HG02970 (cell line): Measurements from ENCODE around the gene CAMK1D.

Experiments used
- ATAC-seq: cut with Tn5 transposase; IDR thresholded peaks from one replicate; pipeline ENCODE4 v1.9.1; 2021; ENCODE audit warnings: mild to moderate bottlenecking, moderate library complexity, moderate number of reproducible peaks; ENCODE audit not compliant: unreplicated experiment, low FRiP score

Gene CAMK1D

DNA sequence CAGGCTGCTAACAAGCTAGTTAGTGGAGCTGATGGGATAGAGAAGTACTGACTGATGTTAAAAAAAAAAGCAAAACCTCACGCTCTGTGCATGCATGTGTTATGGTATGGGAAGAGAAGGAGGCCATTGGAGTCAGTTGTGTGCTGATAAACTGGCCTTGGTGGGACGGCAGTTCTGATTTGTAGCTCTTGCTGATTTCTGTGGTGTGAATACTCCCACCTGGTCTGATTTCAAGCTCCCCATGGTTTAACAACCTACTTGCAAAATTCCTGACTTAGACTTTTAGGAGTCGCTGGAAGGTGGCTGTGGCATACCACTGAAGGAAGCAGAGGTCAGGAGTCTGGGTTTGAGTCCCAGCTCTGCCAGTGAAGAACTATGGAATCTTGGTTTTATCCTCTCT lies 15.2 kb downstream of the CAMK1D start:
- ATAC-seq: no peak

DNA sequence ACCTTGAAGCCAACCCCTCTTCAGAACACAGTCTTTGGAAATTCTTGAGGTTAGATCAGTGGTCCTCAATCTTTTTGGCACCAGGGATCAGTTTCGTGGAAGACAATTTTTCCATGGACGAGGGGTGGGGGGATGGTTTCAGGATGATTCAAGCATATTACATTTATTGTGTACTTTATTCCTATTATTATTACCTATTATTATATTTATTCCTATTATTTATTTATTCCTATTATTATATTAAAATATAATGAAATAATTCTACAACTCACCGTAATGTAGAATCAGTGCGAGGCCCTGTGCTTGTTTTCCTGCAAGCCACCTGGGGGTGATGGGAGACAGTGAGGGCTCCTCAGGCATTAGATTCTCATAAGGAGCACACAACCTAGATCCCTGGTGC lies 17.9 kb downstream of the CAMK1D start:
- no peak for ATAC-seq

DNA sequence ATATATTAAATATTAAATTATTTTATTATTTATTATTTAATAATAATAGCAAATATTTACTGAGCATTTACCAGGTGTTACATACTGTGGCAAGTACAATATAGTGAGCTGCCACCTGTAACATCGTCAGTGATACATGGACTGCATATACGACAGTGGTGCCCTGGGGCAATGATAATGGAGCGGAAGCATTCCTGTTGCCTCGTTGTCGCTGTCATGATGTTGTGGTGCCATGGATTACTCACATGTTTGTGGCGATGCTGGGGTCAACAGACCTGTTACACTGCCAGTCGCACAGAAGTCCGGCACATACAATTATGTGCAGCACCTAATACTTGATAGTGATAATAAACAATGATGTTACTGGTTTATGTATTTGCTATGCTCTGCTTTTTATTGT lies 20.6 kb downstream of the CAMK1D start:
- ATAC-seq: no peak

DNA sequence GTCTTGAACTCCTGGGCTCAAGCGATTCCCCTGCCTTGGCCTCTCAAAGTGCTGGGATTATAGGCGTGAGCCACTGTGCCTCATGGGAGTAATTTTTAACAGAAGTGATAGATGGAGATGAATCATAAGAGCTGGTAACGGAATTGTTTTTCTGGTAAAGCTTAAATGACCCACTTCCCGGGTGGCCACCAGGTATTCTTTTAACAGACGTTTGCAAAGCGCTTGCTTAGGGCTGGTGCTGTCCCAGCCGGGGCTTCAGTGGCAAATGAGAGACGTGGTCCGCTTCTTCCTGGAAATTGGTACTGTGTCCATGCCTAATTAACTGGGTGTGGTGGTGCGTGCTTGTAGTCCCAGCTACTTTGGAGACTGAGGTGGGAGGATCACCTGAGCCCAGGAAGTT lies 23.5 kb downstream of the CAMK1D start:
- no peak for ATAC-seq

DNA sequence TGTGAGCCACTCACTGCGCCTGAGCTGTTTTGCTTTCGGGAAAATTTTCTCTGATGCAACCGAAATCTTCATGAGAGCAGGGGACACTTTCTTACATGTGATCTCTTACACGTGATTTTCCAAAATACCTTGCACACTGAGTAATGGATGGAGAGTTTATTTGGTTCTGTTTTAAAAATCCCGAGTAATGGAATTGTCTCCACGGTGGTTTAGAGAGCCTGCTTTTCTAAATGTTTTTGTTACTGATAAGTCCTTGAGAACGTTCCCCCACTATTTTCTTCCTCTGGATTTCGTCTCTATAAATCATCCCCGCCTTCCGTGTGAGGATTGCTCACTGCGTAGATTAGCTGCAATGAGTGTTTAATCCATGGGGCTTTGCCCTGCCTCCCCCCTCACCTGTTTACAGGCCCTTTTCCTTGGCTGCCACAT lies 25.7 kb downstream of the CAMK1D start:
- ATAC-seq: no peak

DNA sequence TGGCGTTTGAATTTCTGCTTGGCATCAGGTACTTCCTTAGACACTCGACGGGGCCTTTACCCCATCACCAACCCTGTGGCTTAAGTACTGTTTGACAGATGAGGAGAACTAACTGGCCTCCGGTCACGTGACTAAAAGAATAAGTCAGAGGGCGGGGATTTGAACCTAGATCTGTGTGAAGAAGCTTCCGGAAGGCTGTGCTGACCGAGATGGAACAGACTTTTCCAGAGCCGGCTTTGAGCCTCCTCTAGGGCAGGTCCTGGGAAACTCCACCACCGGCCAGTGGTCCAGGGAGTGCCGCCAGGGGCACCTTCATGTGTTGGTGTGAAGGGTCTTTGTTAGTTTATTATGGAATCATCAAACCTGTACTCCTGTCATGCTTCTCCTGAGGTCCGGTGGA lies 26.9 kb downstream of the CAMK1D start:
- ATAC-seq: no peak

DNA sequence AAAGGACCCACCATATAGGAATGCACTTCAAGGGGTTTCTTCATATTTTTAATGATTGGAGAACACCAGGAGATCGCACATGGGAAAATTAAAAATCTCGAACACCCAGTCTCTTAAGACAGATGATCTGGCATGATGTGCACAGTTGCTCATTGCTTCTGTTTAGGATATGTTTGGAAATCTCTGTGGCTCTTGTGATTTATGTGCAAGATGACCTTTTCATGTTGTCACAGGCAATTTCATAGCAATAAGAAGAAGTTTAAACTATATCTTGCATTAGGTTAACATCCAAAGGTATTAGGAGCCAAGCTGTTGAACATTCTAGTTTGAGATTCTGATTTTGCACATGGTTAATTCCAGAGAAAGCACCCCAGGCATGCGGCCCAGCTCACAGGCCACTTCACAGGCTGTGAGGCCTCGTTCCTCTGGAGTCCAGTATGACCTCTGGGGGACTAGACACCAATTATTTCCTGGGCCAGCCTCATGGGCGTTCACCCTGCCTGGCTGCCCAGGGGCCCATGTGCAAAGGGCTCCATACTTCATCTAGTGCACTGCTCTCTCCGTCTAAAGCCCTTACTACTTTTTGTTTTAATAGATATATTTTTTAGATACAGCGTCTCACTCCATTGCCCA lies 28.4 kb downstream of the CAMK1D start:
- no peak for ATAC-seq

DNA sequence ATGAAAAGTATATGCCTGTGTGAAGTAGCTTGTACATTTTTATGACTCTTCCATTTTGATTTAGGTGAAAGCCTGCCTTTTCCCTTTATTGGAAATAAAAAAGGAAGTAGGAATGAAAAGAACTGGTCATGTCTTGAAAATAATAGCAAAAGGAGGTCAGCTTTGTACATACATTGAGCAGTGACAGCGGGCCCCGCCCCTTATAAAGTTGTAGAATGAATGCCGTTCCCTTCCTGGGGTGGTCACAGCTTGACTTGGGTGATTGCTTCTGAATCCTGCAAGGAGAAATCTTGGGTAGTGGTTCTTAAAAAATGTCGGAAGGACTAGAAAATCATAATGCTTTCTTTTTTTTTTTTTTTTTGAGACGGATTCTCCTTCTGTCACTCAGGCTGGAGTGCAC lies 31.7 kb downstream of the CAMK1D start:
- no peak for ATAC-seq

DNA sequence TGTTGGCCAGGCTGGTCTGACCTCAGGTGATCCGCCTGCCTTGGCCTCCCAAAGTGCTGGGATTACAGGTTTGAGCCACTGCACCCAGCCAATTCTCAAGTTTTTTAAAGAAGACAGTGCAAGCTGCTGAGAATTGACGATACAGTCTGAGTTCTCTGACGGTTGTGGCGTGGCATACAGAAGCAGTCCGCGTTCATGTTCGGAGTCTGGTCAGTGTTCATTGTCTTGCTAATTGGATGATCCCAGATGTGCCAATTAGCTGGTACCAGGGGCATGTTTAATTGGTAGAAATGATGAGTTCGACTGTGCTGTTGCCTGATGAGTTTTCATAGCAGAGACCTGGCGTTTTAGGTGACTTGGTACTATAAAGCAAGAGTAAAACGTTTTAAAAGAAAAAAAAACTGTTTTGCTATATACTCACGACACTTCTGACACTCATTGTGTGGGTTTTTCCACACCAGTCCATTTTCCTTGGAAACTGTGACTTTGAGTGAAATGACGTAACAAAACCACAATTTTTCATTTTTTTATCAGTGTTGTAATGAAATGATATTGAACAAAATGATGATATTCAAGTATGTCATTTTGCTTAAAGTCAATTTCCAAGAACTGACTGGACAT lies 32.3 kb downstream of the CAMK1D start:
- no peak for ATAC-seq

DNA sequence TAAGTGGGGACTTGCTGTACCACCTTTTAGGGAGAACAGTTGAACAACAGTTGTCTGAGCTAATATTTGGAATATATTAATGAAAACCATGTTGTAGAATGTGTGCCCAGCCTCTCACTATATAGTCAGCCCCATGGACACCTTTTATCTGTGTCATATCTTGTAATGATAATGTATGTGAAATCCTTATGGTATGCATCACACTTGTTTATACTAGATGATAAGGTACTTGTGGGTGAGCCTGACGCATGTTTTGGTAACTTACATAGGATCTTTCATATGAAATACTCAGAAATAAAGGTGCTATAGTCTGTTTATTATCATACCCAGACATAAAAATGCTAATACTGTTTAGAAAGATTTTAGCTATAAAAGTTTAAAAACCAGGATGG lies 32.8 kb downstream of the CAMK1D start:
- no peak for ATAC-seq

DNA sequence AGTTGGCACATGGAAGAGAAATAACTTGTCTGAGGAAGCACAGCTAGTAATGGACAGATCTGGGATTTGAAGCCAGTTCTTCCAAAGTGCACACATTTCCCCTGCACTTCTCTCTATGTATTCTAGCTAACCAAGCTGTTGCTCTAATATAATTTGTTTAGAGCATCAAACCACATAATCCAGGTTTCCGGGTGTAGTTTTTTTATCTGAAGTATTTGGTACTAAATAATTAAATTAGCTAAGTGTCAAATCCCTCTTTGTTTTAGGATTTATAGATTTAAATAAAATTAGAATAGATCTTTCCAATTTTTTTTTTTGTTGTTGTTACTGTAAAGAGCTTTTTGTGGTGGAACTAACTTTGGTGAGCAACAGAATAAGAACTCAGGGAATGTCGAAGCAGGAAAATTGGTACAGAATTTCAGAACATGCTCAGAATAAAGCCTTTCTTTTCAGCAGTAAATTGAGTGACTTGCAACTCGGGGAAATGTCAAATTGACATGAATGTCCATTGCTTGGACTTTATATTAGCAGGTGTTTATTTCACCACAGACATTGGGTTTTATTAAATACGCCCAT lies 33.7 kb downstream of the CAMK1D start:
- ATAC-seq: no peak

DNA sequence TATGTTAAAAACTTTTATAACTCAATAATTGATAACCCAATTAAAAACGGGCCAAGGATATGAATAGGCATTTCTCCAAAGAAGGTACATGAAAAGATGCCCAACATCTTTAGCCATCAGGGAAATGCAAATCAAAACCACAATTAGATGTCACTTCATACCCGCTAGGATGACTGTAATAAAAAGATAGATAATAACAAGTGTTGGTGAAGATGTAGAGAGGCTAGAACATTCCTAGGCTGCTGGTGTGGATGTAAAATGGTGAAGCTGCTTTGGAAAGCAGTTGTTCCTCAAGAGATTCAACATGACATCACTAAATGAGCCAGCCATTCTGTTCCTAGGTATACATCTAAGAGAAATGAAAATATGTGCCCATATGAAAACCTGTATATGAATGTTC lies 35.6 kb downstream of the CAMK1D start:
- no peak for ATAC-seq

DNA sequence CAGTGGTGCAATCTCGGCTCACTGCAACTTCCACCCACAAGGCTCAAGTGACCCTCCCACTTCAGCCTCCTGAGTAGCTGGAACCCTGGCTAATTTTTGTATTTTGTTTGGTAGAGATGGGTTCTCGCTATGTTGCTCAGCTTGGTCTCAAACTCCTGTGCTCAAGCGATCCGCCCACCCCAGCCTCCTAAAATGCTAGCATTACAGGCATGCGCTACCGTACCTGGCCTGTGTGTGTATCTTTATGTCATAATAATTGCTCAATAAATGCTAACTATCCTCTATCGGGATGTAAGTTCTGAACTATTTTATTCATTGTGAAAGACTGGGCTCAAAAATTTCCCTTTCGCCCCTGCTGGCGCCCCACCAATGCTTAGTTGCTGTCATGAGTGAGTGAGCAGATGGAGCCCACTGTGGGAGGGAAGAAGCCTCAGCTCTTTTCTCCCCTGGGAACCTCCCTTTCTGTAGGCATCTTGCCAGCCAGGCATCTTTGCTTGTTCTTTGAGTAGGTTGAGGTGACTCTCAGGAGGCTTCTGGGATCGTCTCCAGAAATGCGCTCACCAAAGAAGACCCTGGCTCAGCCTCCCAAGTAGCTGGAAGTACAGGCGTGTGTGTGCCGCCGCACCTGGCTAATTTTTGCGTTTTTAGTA lies 38.3 kb downstream of the CAMK1D start:
- ATAC-seq: no peak

DNA sequence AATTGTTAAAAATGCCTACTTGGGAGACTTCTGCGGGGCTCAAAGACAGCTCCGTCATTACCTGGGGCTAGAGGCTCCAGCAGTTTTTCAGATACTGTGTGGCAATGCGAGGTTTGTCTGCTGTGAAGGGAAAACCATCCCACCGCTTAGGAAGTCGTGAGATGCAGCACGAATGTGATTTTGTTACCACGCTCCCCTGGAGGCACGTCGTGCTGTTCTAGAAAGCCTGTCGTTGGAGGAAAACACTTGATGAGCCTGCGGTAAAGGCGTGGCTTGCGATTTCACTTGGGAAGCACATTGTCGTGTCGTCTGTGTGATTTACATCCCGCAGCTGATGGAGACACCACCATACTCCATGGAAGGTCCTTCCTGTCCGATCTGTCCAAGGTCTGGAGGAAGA lies 39.3 kb downstream of the CAMK1D start:
- no peak for ATAC-seq

DNA sequence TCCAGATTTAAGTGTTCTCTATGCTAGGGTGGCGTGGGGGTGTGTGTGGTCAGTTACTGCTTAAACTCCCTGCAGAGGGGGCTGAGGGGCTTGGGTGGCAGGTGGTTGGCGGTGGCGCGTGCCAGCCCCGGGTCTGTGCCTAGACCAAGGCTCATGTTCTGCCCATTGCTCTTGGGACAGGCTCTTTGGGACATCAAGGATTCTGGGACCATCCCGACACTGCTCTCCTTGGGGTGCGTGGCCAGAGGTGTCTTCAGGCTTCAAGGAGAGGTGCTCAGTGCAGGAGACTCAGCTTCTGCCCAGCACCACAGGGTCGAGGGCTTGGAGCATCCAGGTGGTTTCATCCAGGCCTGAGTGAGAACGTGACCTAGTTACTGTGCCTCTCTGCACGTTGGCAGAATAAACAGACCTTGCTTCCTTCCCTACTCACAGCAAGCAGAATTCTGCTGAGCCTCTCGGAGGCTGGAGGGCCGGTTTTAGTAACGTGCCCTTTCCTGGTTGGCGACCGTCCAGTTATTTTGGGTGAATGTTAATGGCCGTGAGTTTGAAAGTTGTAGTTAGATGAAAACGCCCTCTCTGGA lies 39.9 kb downstream of the CAMK1D start:
- ATAC-seq: no peak

DNA sequence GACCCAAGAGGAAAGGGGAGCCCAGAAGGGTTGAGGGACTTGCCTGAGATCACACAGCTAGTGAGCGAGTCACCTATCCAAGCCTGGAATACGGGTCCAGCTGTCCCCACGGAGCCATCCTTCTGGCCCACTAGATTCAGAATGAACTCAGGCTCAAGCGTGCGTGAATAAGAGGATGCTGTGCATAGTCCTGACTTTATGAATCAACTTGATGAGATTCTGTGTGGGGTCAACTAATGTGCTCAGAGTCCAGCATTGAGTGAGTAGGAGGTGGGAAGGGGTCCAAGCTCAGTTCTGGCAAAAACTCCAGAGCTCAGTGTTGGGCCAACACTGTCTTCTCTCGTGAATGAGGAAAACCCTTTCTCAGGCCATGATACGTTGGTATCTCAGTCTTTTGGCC lies 41.4 kb downstream of the CAMK1D start:
- no peak for ATAC-seq

DNA sequence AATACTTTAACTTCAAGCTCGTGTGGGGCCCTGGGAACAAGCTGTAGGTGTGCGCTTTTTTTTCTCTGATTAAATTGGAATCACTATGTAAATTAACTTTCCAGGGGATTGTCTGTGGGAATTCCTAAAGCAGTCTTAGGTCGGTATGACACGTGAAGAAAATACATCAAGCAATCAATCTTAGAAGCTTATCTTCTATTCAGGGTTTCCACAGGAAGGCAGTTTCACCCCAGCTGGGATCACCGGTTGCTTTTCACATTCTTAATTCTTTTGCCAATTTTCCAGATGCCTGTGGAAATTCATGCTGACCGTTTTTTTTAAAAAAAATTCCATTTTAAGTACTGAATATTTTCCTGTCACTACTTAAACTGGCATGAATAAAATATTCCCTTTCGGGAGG lies 41.9 kb downstream of the CAMK1D start:
- ATAC-seq: no peak

DNA sequence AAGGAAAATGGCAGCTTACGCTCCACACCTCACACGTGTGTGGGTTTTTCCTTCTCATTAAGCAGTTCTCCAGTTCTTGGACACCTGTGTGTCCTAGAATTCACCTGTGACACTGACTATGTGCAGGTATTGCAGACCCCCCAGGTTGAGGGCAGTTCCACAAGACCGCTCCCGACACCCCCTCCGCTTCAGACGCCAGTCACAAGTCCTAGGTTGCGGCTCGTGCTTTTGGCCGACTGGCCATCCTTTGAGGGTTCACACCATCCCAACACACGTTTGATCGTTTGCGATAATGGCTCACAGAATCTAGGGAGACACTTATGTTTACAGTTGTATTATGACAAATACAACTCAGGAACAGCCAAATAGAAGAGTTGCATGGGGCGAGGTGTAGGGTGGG lies 44.5 kb downstream of the CAMK1D start:
- ATAC-seq: no peak

DNA sequence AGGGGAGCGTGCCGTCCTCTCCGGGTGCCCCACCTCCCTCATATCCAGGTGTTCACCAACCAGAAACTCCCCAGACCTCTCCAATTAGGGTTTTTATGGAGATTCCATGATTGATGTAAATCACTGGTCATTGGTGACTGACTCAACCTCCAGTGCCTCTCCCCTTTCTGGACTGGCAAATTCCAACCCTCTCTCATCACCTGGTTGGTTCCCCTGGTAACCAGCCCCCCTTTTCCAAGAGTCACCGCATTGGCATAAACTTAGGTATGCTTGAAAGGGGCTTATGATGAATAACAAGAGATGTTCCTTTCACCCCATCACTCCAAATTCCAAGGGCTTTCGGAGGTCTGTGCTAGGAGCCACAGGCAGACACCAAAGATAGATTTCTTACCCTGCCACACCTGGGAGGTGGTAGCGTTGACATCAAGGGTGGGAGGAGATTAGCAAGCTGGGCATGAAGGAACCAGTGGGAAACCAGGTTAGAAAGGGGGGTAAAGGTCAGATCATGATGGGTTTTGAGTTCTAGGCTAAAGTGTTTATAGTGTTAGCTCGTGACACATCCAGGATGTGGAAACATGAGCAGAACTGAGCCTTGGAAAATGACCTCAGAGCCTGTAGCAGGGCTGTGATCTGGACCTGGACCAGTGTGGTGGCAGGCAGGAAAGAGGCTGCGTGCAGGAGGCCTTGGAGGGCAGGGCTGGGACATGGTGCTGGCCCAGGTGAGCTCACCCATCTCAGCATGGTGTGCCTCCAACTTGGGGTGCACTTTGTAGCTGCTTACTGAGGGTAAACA lies 45.1 kb downstream of the CAMK1D start:
- no peak for ATAC-seq

DNA sequence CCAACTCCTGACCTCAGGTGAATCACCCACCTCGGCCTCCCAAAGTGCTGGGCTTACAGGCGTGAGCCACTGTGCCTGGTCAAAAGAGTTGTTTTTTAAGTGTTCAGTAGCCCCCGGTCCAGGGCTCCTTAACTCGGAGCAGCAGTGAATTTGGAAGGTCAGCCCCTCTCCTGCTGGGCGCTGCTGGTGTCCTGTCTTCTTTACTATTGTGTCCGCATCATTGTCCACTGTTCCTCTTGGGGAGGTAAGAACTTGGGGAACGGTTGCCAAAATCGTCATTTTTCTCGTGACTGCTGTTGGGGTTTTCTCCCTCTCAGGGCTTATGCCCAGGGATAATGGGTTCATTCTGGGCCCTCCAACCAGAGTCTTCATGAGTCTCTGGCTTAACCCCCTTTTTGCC lies 46.7 kb downstream of the CAMK1D start:
- ATAC-seq: no peak

DNA sequence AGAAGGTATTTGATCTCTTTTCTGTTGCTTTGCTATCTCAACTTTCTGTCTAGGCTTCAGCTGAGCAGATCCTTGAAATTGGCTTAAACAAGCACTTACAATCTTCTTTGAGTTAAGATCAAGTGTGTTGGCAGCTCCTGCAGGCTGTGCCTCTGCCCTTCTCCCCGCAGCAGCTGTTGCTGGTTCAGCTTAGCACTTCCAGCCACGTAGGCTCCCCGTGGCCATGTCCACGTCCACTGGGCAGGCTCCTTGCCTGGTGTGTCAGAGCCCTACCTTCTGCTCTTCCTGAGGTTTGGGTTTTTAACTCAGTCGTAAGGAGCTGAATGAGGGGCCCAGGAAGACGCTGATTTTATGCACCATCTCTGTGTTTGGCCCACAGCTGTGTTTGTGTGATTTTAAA lies 47.2 kb downstream of the CAMK1D start:
- no peak for ATAC-seq
